IgD-negative memory B cell (primary cell): Measurements from ENCODE around the gene OR4D5. TPM values are rescaled to one million over a fixed set of nuclear protein-coding genes. Genes with fewer than 3 reads are reported as not detected.

Source experiments
- H3K27ac Mint-ChIP-seq, 3 donors: one replicate each; pipeline ENCODE4 v1.8.0; 2020 to 2022; ENCODE audit warnings: mild to moderate bottlenecking in 3 of 3, mixed read lengths in 3 of 3, moderate library complexity in 1 of 3
- H3K27me3 Mint-ChIP-seq: one replicate; pipeline ENCODE4 v1.8.0; 2021; ENCODE audit warnings: mixed read lengths
- H3K36me3 Mint-ChIP-seq: one replicate; pipeline ENCODE4 v1.8.0; 2020; ENCODE audit warnings: mild to moderate bottlenecking, mixed read lengths
- H3K4me1 Mint-ChIP-seq, 3 donors: one replicate each; pipeline ENCODE4 v1.8.0; 2020 to 2022; ENCODE audit warnings: mixed read lengths in 3 of 3, mild to moderate bottlenecking in 1 of 3
- H3K4me3 Mint-ChIP-seq, 4 donors: one replicate each; pipeline ENCODE4 v1.8.0; 2020 to 2022; ENCODE audit warnings: mild to moderate bottlenecking in 4 of 4, mixed read lengths in 4 of 4, moderate library complexity in 3 of 4
- H3K9me3 Mint-ChIP-seq, 3 donors: one replicate each; pipeline ENCODE4 v1.8.0; 2020 to 2021; ENCODE audit warnings: mixed read lengths in 3 of 3, mild to moderate bottlenecking in 1 of 3
- polyA plus RNA-seq: library from polyadenylated mRNA; unstranded; fragments of 300-500 nt; fragmentation: Illumina TruSeq; gene quantifications from one replicate; pipeline ENCODE4 v1.2.3, GENCODE V29; 2021

The OR4D5 gene
- polyA plus RNA-seq, 1 donor from 2014 or later, result not detected

DNA sequence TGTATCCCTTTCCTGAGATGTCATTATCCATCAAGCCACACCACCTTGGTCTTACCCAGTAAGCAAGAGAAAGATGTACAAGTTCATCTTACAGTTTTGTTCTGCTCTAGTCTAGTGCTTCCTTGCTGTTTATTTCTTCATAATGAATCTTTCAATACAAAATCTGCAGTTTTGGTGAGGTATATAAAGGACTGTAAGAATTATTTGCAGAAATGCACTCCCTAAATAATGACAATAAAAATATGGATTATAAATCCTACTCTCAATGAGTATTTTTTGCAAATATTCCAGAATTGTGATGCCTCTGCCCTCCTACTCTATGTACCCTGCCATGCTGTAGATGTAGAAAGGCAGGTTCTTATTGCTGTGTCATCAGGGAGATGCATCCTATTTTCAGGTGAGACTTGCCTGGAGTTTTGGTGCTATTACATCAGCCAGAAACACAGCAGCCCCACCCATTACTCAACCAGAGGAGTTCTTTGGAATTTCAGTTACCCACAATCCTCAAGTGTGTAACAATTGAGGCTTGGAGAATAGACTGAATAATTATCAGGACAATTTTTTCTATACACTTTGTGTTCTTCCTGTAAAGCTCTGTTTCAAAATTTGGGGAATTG lies 38.4 kb downstream of the OR4D5 start, which contains the start of gene OR10S1:
TSS of gene OR10S1 (minus strand) at position 51 of the 617 bp plus-strand sequence. CDS start 117 bp downstream, outside the sequence.
- Mint-ChIP-seq H3K4me3 (peak within 1 kb of the TSS in 1 of 4 donors; percentile 10), H3K9me3 (peaks cover 0 to 8% (median 0%) of the 10 kb centered on the region in 3 donors), H3K36me3 (no peaks in the 10 kb centered on the region), H3K27ac (no peak within 1 kb of the TSS), H3K27me3 (no peaks in the 10 kb centered on the region), H3K4me1 (no peaks in the 10 kb centered on the region)

DNA sequence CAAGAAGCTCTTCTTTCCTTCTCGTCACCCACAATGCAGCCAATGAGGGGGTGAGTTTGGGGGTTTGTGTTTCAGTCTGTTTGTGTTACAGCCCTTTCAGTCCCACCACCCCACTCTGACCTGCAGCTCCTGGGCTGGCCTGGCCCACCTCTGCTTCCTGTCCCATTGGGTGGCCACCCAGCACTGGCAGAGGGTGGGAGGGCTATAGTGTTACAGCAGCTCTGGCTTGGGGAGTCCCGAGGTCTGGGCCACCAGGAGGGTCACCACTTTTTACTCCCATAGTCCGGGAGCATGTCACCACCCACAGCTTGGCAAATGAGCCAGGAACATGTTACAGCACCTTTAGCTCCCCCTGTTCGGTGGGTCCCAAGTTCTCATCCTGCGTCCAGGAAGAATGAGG lies 39.9 kb downstream of the OR4D5 start:
- Mint-ChIP-seq H3K27me3 (no peaks in the 10 kb centered on the region), H3K27ac (no peak overlapping the region), H3K4me1 (no peaks in the 10 kb centered on the region), H3K9me3 (peaks cover 0 to 10% (median under 1%) of the 10 kb centered on the region in 3 donors), H3K36me3 (no peaks in the 10 kb centered on the region), H3K4me3 (no peak overlapping the region)

Other genes with a start within 250 kb of the OR4D5 start
- gene ZNF202, start 198.0 kb upstream of the OR4D5 start, polyA plus RNA-seq, result 13.8 TPM
- gene OR6X1, start 185.1 kb upstream of the OR4D5 start, polyA plus RNA-seq, result not detected
- not detected for gene OR6M1, start 133.3 kb upstream of the OR4D5 start, polyA plus RNA-seq
- gene TMEM225, start 53.9 kb upstream of the OR4D5 start, polyA plus RNA-seq, result not detected
- gene OR8D4, start 37.5 kb upstream of the OR4D5 start, polyA plus RNA-seq, result not detected
- gene OR6T1, start 4.2 kb downstream of the OR4D5 start, polyA plus RNA-seq, result not detected
- gene OR10S1, start 38.2 kb downstream of the OR4D5 start, polyA plus RNA-seq, result not detected
- gene OR10G6, start 55.5 kb downstream of the OR4D5 start, polyA plus RNA-seq, result not detected
- gene OR10G4, start 73.4 kb downstream of the OR4D5 start, polyA plus RNA-seq, result not detected
- not detected for gene OR10G9, start 83.4 kb downstream of the OR4D5 start, polyA plus RNA-seq
- gene OR10G8, start 87.2 kb downstream of the OR4D5 start, polyA plus RNA-seq, result not detected
- not detected for gene OR10G7, start 101.7 kb downstream of the OR4D5 start, polyA plus RNA-seq
- 12.8 TPM for gene VWA5A, start 175.8 kb downstream of the OR4D5 start, polyA plus RNA-seq
- gene OR10D3, start 243.7 kb downstream of the OR4D5 start, polyA plus RNA-seq, result not detected